ENCODE data around the gene NDUFAF5.

The NDUFAF5 gene

GRCh38 chr20:13868331-13868730 is 83.5 kb downstream of the NDUFAF5 start:
- DNase-seq (ENCODE audit: low read depth in 2 of 3, low spot score in 1 of 3), result no peak

- DNase-seq (ENCODE audit: low read depth in 2 of 3, low spot score in 1 of 3), result no peak
Measured at GRCh38 chr20:13870170-13870748, 85.4 kb downstream of the NDUFAF5 start.
